DND-41 (cell line): ENCODE results near the gene HSF4.

Source experiments
- ATAC-seq: fragments of 200-7000 bp; cut with Tn5 transposase; 3 replicates; pipeline ENCODE4 v1.9.1; 2021; ENCODE audit warnings: low read depth; ENCODE audit not compliant: insufficient read depth
- DNase-seq: peaks from one replicate; pipeline ENCODE4 v3.0.0-alpha.2; 2020
- H2AFZ ChIP-seq: 2 replicates; pipeline ENCODE4 v1.6.0; 2012; ENCODE audit warnings: low read depth, low read length
- H3K27ac ChIP-seq: 2 replicates; pipeline ENCODE4 v1.5.1; 2012; ENCODE audit warnings: low read length, inconsistent platforms
- H3K27me3 ChIP-seq: fragments of 200-600 bp; sonication (generic); 2 replicates; pipeline ENCODE4 v1.6.0; 2012; ENCODE audit warnings: low read length, mild to moderate bottlenecking, inconsistent platforms; ENCODE audit not compliant: insufficient read depth, poor library complexity
- H3K36me3 ChIP-seq: 2 replicates; pipeline ENCODE4 v1.5.1; 2012; ENCODE audit warnings: low read length, inconsistent platforms; ENCODE audit not compliant: insufficient read depth
- H3K4me1 ChIP-seq: 2 replicates; pipeline ENCODE4 v1.5.1; 2012; ENCODE audit warnings: mild to moderate bottlenecking, low read length; ENCODE audit not compliant: insufficient read depth
- H3K4me2 ChIP-seq: 2 replicates; pipeline ENCODE4 v1.6.0; 2012; ENCODE audit warnings: mild to moderate bottlenecking, moderate library complexity, low read length, inconsistent platforms; ENCODE audit not compliant: insufficient read depth
- H3K4me3 ChIP-seq, 2 experiments: fragments of 200-600 bp in 1 of 2; shearing (Covaris generic) in 1 of 2; 2 replicates each; pipeline ENCODE4 v1.5.1; 2012 to 2016; ENCODE audit warnings: inconsistent platforms in 2 of 2, low read length in 2 of 2, mild to moderate bottlenecking in 2 of 2, low read depth in 1 of 2, moderate library complexity in 1 of 2
- H3K79me2 ChIP-seq: 2 replicates; pipeline ENCODE4 v1.6.0; 2012; ENCODE audit warnings: low read length, inconsistent platforms; ENCODE audit not compliant: insufficient read depth
- H3K9ac ChIP-seq: 2 replicates; pipeline ENCODE4 v1.6.0; 2012; ENCODE audit warnings: low read depth, mild to moderate bottlenecking, inconsistent platforms, low read length, moderate library complexity
- H3K9me3 ChIP-seq: 2 replicates; pipeline ENCODE4 v1.5.1; 2012; ENCODE audit warnings: low read length, moderate library complexity, mild to moderate bottlenecking, inconsistent platforms; ENCODE audit not compliant: insufficient read depth, severe bottlenecking
- H4K20me1 ChIP-seq: 2 replicates; pipeline ENCODE4 v1.6.0; 2012; ENCODE audit warnings: low read length; ENCODE audit not compliant: insufficient read depth
- CTCF ChIP-seq: IDR thresholded peaks from 2 replicates; pipeline ENCODE4 v1.5.1; 2012; ENCODE audit warnings: borderline replicate concordance, low read length, moderate library complexity, mild to moderate bottlenecking; ENCODE audit not compliant: poor library complexity, severe bottlenecking; ENCODE audit errors: extremely low read depth
- EZH2 ChIP-seq: IDR thresholded peaks from 3 replicates; pipeline ENCODE4 v1.6.1; 2012; ENCODE audit warnings: borderline replicate concordance, low read depth, mild to moderate bottlenecking, moderate library complexity, low read length, inconsistent platforms; ENCODE audit not compliant: severe bottlenecking

The HSF4 gene

GRCh38 chr16:67141391-67141790, 23.2 kb upstream of the HSF4 start:
- no peak overlapping the region for H3K4me2 ChIP-seq
- no peaks in the 10 kb centered on the region for H3K9me3 ChIP-seq
- no peak overlapping the region for H3K4me3 ChIP-seq
- H3K79me2 ChIP-seq, result no peaks in the 10 kb centered on the region
- peaks cover 94% of the 10 kb centered on the region for H3K36me3 ChIP-seq
- DNase-seq (no peak), ATAC-seq (no peak)
- TF ChIP-seq CTCF (no peak), EZH2 (no peak)
- H3K27me3 ChIP-seq, result no peaks in the 10 kb centered on the region
- H3K9ac ChIP-seq, result no peak overlapping the region
- H2AFZ ChIP-seq, result no peak overlapping the region
- no peak overlapping the region for H3K27ac ChIP-seq
- peaks cover 4% of the 10 kb centered on the region; the same call in 1 of the 2 replicates for H4K20me1 ChIP-seq
- no peaks in the 10 kb centered on the region for H3K4me1 ChIP-seq

- H2AFZ ChIP-seq, result no peak overlapping the region
- H3K9me3 ChIP-seq, result no peaks in the 10 kb centered on the region
- H4K20me1 ChIP-seq, result peaks cover 4% of the 10 kb centered on the region; the same call in 1 of the 2 replicates
- H3K4me1 ChIP-seq, result no peaks in the 10 kb centered on the region
- DNase-seq (no peak), ATAC-seq (no peak)
- H3K27me3 ChIP-seq, result no peaks in the 10 kb centered on the region
- H3K27ac ChIP-seq, result no peak overlapping the region
- no peaks in the 10 kb centered on the region for H3K79me2 ChIP-seq
- no peak for TF ChIP-seq CTCF
- TF ChIP-seq EZH2, result no peak
- no peak overlapping the region for H3K4me3 ChIP-seq
- H3K9ac ChIP-seq, result no peak overlapping the region
- no peak overlapping the region for H3K4me2 ChIP-seq
- peaks cover 94% of the 10 kb centered on the region for H3K36me3 ChIP-seq
Observed at GRCh38 chr16:67142342-67142741, 22.2 kb upstream of the HSF4 start.

GRCh38 chr16:67144943-67145342, 19.6 kb upstream of the HSF4 start:
- no peak overlapping the region for H3K27ac ChIP-seq
- no peak for ATAC-seq

More at GRCh38 chr16:67144943-67145342, 19.6 kb upstream of the HSF4 start:
- H3K36me3 ChIP-seq, result peaks cover 88% of the 10 kb centered on the region
- H3K79me2 ChIP-seq, result no peaks in the 10 kb centered on the region
- no peak overlapping the region for H2AFZ ChIP-seq
- no peaks in the 10 kb centered on the region for H3K9me3 ChIP-seq
- no peak overlapping the region for H3K4me3 ChIP-seq
- no peaks in the 10 kb centered on the region for H3K27me3 ChIP-seq
- DNase-seq, result no peak
- H3K9ac ChIP-seq, result no peak overlapping the region
- H3K4me1 ChIP-seq, result no peaks in the 10 kb centered on the region
- TF ChIP-seq CTCF (no peak), EZH2 (no peak)
- peaks cover 4% of the 10 kb centered on the region; the same call in 1 of the 2 replicates for H4K20me1 ChIP-seq
- no peak overlapping the region for H3K4me2 ChIP-seq
